Stimulated activated CD4-positive, alpha-beta T cell treated with anti-CD3 and anti-CD28 coated beads, TNF-alpha, amount 100 ng/mL, for 4 hours (primary cell): ENCODE results near the gene TLK2.

Experiments used
- DNase-seq, 3 experiments: peaks; one replicate each; pipeline ENCODE4 v3.0.0-alpha.2; 2020; ENCODE audit warnings: low read depth in 3 of 3

Gene TLK2

GRCh38 chr17:62653826-62654761, 175.5 kb downstream of the TLK2 start:
- no peak for DNase-seq

GRCh38 chr17:62655656-62656055, 177.0 kb downstream of the TLK2 start:
- no peak for DNase-seq

GRCh38 chr17:62656446-62656845, 177.8 kb downstream of the TLK2 start:
- DNase-seq = no peak

GRCh38 chr17:62657145-62657665, 178.6 kb downstream of the TLK2 start:
- no peak for DNase-seq

- no peak for DNase-seq
Measured at GRCh38 chr17:62657690-62658089, 179.1 kb downstream of the TLK2 start.

- no peak for DNase-seq
Measured at GRCh38 chr17:62658136-62658920, 179.7 kb downstream of the TLK2 start.

- no peak for DNase-seq
Measured at GRCh38 chr17:62660629-62661118, 182.0 kb downstream of the TLK2 start.

GRCh38 chr17:62661337-62661736, 182.7 kb downstream of the TLK2 start:
- DNase-seq = no peak

- DNase-seq = no peak
Measured at GRCh38 chr17:62662855-62663254, 184.2 kb downstream of the TLK2 start.
